Caco-2 (cell line): ENCODE results near the gene PELO. TPM values are rescaled to one million over a fixed set of nuclear protein-coding genes. Genes with fewer than 3 reads are reported as not detected.

Experiments used
- BruUV-seq: library from RNA; stranded (reverse); fragments of 400-500 nt; replicated peaks from 2 replicates; lab custom pipeline; 2021; lab: Mats Ljungman, UMichigan
- CTCF ChIA-PET: fragments of 300-600 bp; sonication (Branson Sonifier 250); formaldehyde crosslinking; loops from one replicate; lab custom pipeline; 2022; ENCODE audit warnings: antibody characterized with exemption; lab: Charles Lee
- POLR2A ChIA-PET: fragments of 300-600 bp; sonication (Branson Sonifier 250); formaldehyde crosslinking; loops from one replicate; lab custom pipeline; 2022; ENCODE audit warnings: antibody characterized with exemption; lab: Charles Lee
- DNase-seq, 2 experiments: peaks; one replicate each; pipeline versions ENCODE4 v3.0.0 to v3.0.0-alpha.2; 2020 to 2022
- H3K27me3 ChIP-seq: replicated peaks from 2 replicates; pipeline ENCODE4 v1.6.0; 2011; ENCODE audit warnings: low read length; ENCODE audit not compliant: control insufficient read depth, insufficient read depth
- H3K36me3 ChIP-seq: 2 replicates; pipeline ENCODE4 v1.5.1; 2011; ENCODE audit warnings: low read length; ENCODE audit not compliant: control insufficient read depth, insufficient read depth
- H3K4me1 ChIP-seq: fragments of 250-450 bp; sonication (Bioruptor Pico); 2 replicates; pipeline ENCODE4 v1.5.1; 2020; ENCODE audit warnings: mild to moderate bottlenecking
- H3K4me3 ChIP-seq: 2 replicates; pipeline ENCODE4 v1.5.1; 2011; ENCODE audit warnings: low read depth, mild to moderate bottlenecking, control low read depth, low read length
- H3K9me3 ChIP-seq: fragments of 250-450 bp; sonication (Bioruptor Pico); 2 replicates; pipeline ENCODE4 v1.5.1; 2020; ENCODE audit warnings: mild to moderate bottlenecking, moderate library complexity
- H3K27ac Mint-ChIP-seq: one replicate; pipeline ENCODE4 v1.8.0; 2022; ENCODE audit warnings: mixed read lengths; ENCODE audit not compliant: unreplicated experiment
- H3K27me3 Mint-ChIP-seq: one replicate; pipeline ENCODE4 v1.8.0; 2022; ENCODE audit warnings: mixed read lengths; ENCODE audit not compliant: insufficient read depth, unreplicated experiment
- H3K36me3 Mint-ChIP-seq: one replicate; pipeline ENCODE4 v1.8.0; 2022; ENCODE audit warnings: mild to moderate bottlenecking, mixed read lengths; ENCODE audit not compliant: insufficient read depth, unreplicated experiment
- H3K4me1 Mint-ChIP-seq: one replicate; pipeline ENCODE4 v1.8.0; 2022; ENCODE audit warnings: low read depth, mixed read lengths; ENCODE audit not compliant: unreplicated experiment
- H3K4me3 Mint-ChIP-seq: one replicate; pipeline ENCODE4 v1.8.0; 2022; ENCODE audit warnings: mild to moderate bottlenecking, moderate library complexity, mixed read lengths; ENCODE audit not compliant: unreplicated experiment
- H3K9me3 Mint-ChIP-seq: one replicate; pipeline ENCODE4 v1.8.0; 2022; ENCODE audit warnings: mixed read lengths; ENCODE audit not compliant: unreplicated experiment
- CTCF ChIP-seq, 2 experiments: fragments of 200-600 bp in 1 of 2; IDR thresholded peaks; 1 replicate in 1 of 2; 2 replicates in 1 of 2; pipeline versions ENCODE4 v1.5.1 to v1.8.0; 2011 to 2022; ENCODE audit warnings: antibody characterized with exemption in 1 of 2, control low read depth in 1 of 2, inconsistent platforms in 1 of 2, low read depth in 1 of 2, low read length in 1 of 2, mild to moderate bottlenecking in 1 of 2, moderate library complexity in 1 of 2; ENCODE audit not compliant: insufficient read depth in 1 of 2, severe bottlenecking in 1 of 2, unreplicated experiment in 1 of 2
- intact Hi-C: fragments of 100-400 bp; cut with micrococcal nuclease; formaldehyde crosslinking; loops from one replicate; pipeline ENCODE4 v1.10.0; 2022; ENCODE audit not compliant: unreplicated experiment
- total RNA-seq: library from RNA; stranded (reverse); gene quantifications from 2 replicates; pipeline ENCODE4 v1.2.3, GENCODE V29; 2022

PELO gene
- total RNA-seq, 1 experiment from 2014 or later, result 25.9 TPM

GRCh38 chr5:52821901-52822300, 34.2 kb downstream of the PELO start:
- H3K36me3 ChIP-seq, result no peaks in the 10 kb centered on the region
- H3K36me3 Mint-ChIP-seq, result no peaks in the 10 kb centered on the region
- H3K4me3 ChIP-seq, result no peak overlapping the region
- BruUV-seq, result no TSS peak
- H3K27ac Mint-ChIP-seq, result no peak overlapping the region
- no peaks in the 10 kb centered on the region; the same call in 1 of the 2 replicates for H3K27me3 ChIP-seq
- ChIA-PET CTCF (no interaction called here), POLR2A (no interaction called here)
- H3K27me3 Mint-ChIP-seq, result no peaks in the 10 kb centered on the region
- no peak for TF ChIP-seq CTCF (IDR thresholded peaks at IDR 0.05; ENCODE audit: insufficient read depth in 1 of 2, low read depth in 1 of 2, low read length in 1 of 2, severe bottlenecking in 1 of 2, unreplicated experiment in 1 of 2)
- intact Hi-C loops, result no loop called here
- no peak for DNase-seq
- no peaks in the 10 kb centered on the region for H3K9me3 ChIP-seq
- H3K4me3 Mint-ChIP-seq, result no peak overlapping the region
- no peaks in the 10 kb centered on the region for H3K4me1 ChIP-seq
- no peaks in the 10 kb centered on the region for H3K4me1 Mint-ChIP-seq
- H3K9me3 Mint-ChIP-seq, result no peaks in the 10 kb centered on the region

GRCh38 chr5:52822437-52822836, 34.7 kb downstream of the PELO start:
- POLR2A ChIA-PET, result no interaction called here
- intact Hi-C loops, result no loop called here
- no peak for DNase-seq
- Histone ChIP-seq H3K36me3 (no peaks in the 10 kb centered on the region), H3K4me3 (no peak overlapping the region), H3K27me3 (no peaks in the 10 kb centered on the region; the same call in 1 of the 2 replicates), H3K9me3 (no peaks in the 10 kb centered on the region), H3K4me1 (no peaks in the 10 kb centered on the region)
- no peaks in the 10 kb centered on the region for H3K4me1 Mint-ChIP-seq
- H3K27me3 Mint-ChIP-seq, result no peaks in the 10 kb centered on the region
- no TSS peak for BruUV-seq
- H3K27ac Mint-ChIP-seq, result no peak overlapping the region
- TF ChIP-seq CTCF (IDR thresholded peaks at IDR 0.05; ENCODE audit: insufficient read depth in 1 of 2, low read depth in 1 of 2, low read length in 1 of 2, severe bottlenecking in 1 of 2, unreplicated experiment in 1 of 2), result no peak
- no peak overlapping the region for H3K4me3 Mint-ChIP-seq
- no peaks in the 10 kb centered on the region for H3K9me3 Mint-ChIP-seq
- H3K36me3 Mint-ChIP-seq, result no peaks in the 10 kb centered on the region
- CTCF ChIA-PET, result no interaction called here

GRCh38 chr5:52824827-52825226, 37.1 kb downstream of the PELO start:
- no peaks in the 10 kb centered on the region for H3K27me3 Mint-ChIP-seq
- Histone ChIP-seq H3K4me1 (no peaks in the 10 kb centered on the region), H3K36me3 (no peaks in the 10 kb centered on the region), H3K4me3 (no peak overlapping the region), H3K9me3 (0 out of 2 replicates have a peak, but pooled peaks cover 4% of the 10 kb centered on the region), H3K27me3 (no peaks in the 10 kb centered on the region; the same call in 1 of the 2 replicates)
- no peak overlapping the region for H3K27ac Mint-ChIP-seq
- no TSS peak for BruUV-seq
- no peaks in the 10 kb centered on the region for H3K4me1 Mint-ChIP-seq
- no peak overlapping the region for H3K4me3 Mint-ChIP-seq
- H3K36me3 Mint-ChIP-seq, result no peaks in the 10 kb centered on the region
- CTCF ChIA-PET, result no interaction called here
- POLR2A ChIA-PET, result no interaction called here
- intact Hi-C loops, result no loop called here
- no peak for TF ChIP-seq CTCF (IDR thresholded peaks at IDR 0.05; ENCODE audit: insufficient read depth in 1 of 2, low read depth in 1 of 2, low read length in 1 of 2, severe bottlenecking in 1 of 2, unreplicated experiment in 1 of 2)
- no peaks in the 10 kb centered on the region for H3K9me3 Mint-ChIP-seq
- no peak for DNase-seq
